SK-N-SH (cell line): ENCODE measurements around the gene RNF8. TPM values are rescaled to one million over a fixed set of nuclear protein-coding genes. Genes with fewer than 3 reads are reported as not detected.

ENCODE experiments used
- CTCF ChIA-PET: fragments of 300-600, 350-600 bp; formaldehyde crosslinking; extraction: SDS; loops from one replicate; lab custom pipeline; 2021; lab: Yijun Ruan, JAX
- POLR2A ChIA-PET: fragments of 350-600 bp; sonication (Branson Sonifier 250); formaldehyde crosslinking; extraction: SDS; loops from one replicate; lab custom pipeline; 2020; ENCODE audit warnings: antibody characterized with exemption, inconsistent platforms; lab: Yijun Ruan, JAX
- DNase-seq: peaks from one replicate; pipeline ENCODE4 v3.0.0; 2012
- H2AFZ ChIP-seq: fragments of 200-600 bp; sonication (generic); 2 replicates; pipeline ENCODE4 v1.8.1; 2016; ENCODE audit warnings: antibody characterized with exemption, mild to moderate bottlenecking, low read depth
- H3F3A ChIP-seq: fragments of 200-600 bp; sonication (generic); replicated peaks from 2 replicates; pipeline ENCODE3; 2016; ENCODE audit warnings: antibody characterized with exemption, mild to moderate bottlenecking; ENCODE audit not compliant: insufficient read depth
- H3K27ac ChIP-seq, 2 experiments: fragments of 200-500 bp in 1 of 2; fragments of 200-600 bp in 1 of 2; sonication (Bioruptor generic) in 1 of 2; sonication (generic), shearing (Covaris generic) in 1 of 2; 2 replicates each; pipeline versions ENCODE4 v1.5.1 to v1.6.1; 2014 to 2016; ENCODE audit warnings: low read depth in 2 of 2, inconsistent platforms in 1 of 2, low read length in 1 of 2, mild to moderate bottlenecking in 1 of 2, mixed read lengths in 1 of 2
- H3K27me3 ChIP-seq: fragments of 200-600 bp; sonication (generic), shearing (Covaris generic); 2 replicates; pipeline ENCODE4 v1.6.1; 2016; ENCODE audit warnings: mixed run types; ENCODE audit not compliant: insufficient read depth
- H3K36me3 ChIP-seq, 2 experiments: fragments of 200-500 bp in 1 of 2; fragments of 200-600 bp in 1 of 2; sonication (Bioruptor generic) in 1 of 2; sonication (generic) in 1 of 2; replicated peaks in 1 of 2; 2 replicates each; pipeline versions ENCODE3 to v1.5.1; 2014 to 2016; ENCODE audit warnings: low read length in 1 of 2, mild to moderate bottlenecking in 1 of 2; ENCODE audit not compliant: insufficient read depth in 2 of 2, control insufficient read depth in 1 of 2
- H3K4me1 ChIP-seq, 2 experiments: fragments of 200-500 bp in 1 of 2; fragments of 200-600 bp in 1 of 2; sonication (Bioruptor generic) in 1 of 2; sonication (generic), shearing (Covaris generic) in 1 of 2; 2 replicates each; pipeline versions ENCODE4 v1.5.1 to v1.6.1; 2014 to 2016; ENCODE audit warnings: low read depth in 1 of 2, low read length in 1 of 2, mixed run types in 1 of 2; ENCODE audit not compliant: insufficient read depth in 2 of 2, control insufficient read depth in 1 of 2
- H3K4me2 ChIP-seq: fragments of 200-600 bp; sonication (generic), shearing (Covaris generic); 2 replicates; pipeline ENCODE4 v1.6.1; 2017; ENCODE audit warnings: mixed run types
- H3K4me3 ChIP-seq, 2 experiments: fragments of 200-500 bp in 1 of 2; fragments of 200-600 bp in 1 of 2; sonication (Bioruptor generic) in 1 of 2; sonication (generic), shearing (Covaris generic) in 1 of 2; 2 replicates each; pipeline versions ENCODE4 v1.5.1 to v1.8.1; 2014 to 2016; ENCODE audit warnings: low read depth in 2 of 2, inconsistent platforms in 1 of 2, low read length in 1 of 2, mild to moderate bottlenecking in 1 of 2, mixed read lengths in 1 of 2, moderate library complexity in 1 of 2
- H3K79me2 ChIP-seq: fragments of 200-600 bp; sonication (generic); 2 replicates; pipeline ENCODE4 v1.8.1; 2017; ENCODE audit warnings: mild to moderate bottlenecking; ENCODE audit not compliant: insufficient read depth
- H3K9ac ChIP-seq: fragments of 200-600 bp; sonication (generic); 2 replicates; pipeline ENCODE4 v1.6.1; 2017; ENCODE audit warnings: mixed run types
- H3K9me2 ChIP-seq: fragments of 200-600 bp; sonication (generic); 2 replicates; pipeline ENCODE4 v1.6.1; 2017; ENCODE audit warnings: mixed run types
- H3K9me3 ChIP-seq: fragments of 200-600 bp; sonication (generic); 2 replicates; pipeline ENCODE4 v1.6.1; 2017; ENCODE audit warnings: mixed run types, mild to moderate bottlenecking, moderate library complexity
- H4K20me1 ChIP-seq: fragments of 200-600 bp; sonication (generic); 2 replicates; pipeline ENCODE4 v1.6.1; 2017; ENCODE audit warnings: mild to moderate bottlenecking, mixed run types; ENCODE audit not compliant: insufficient read depth
- CTCF ChIP-seq: fragments of 200-600 bp; sonication (generic); IDR thresholded peaks from 2 replicates; pipeline ENCODE4 v1.6.1; 2017; ENCODE audit warnings: antibody characterized with exemption, mild to moderate bottlenecking, moderate library complexity
- EP300 ChIP-seq, 2 experiments: IDR thresholded peaks; 2 replicates each; pipeline versions ENCODE4 v1.4.0 to v1.6.1; 2012; ENCODE audit warnings: borderline replicate concordance in 1 of 2, low read depth in 1 of 2, low read length in 1 of 2
- FOXJ3 ChIP-seq: sonication (generic); formaldehyde crosslinking; IDR thresholded peaks from 2 replicates; pipeline ENCODE4 v1.5.1; 2020; ENCODE audit warnings: mild to moderate bottlenecking, missing genetic modification reagents
- FOXM1 ChIP-seq: IDR thresholded peaks from 2 replicates; pipeline ENCODE4 v1.4.0; 2012; ENCODE audit warnings: low read depth, mild to moderate bottlenecking
- GABPA ChIP-seq: IDR thresholded peaks from 2 replicates; pipeline ENCODE4 v1.4.0; 2012; ENCODE audit warnings: low read depth, mild to moderate bottlenecking
- JUND ChIP-seq: IDR thresholded peaks from 2 replicates; pipeline ENCODE4 v1.4.0; 2012
- MEF2A ChIP-seq: IDR thresholded peaks from 2 replicates; pipeline ENCODE4 v1.4.0; 2012; ENCODE audit warnings: low read depth, borderline replicate concordance
- NFIC ChIP-seq: IDR thresholded peaks from 2 replicates; pipeline ENCODE4 v1.4.0; 2012; ENCODE audit warnings: borderline replicate concordance
- PBX3 ChIP-seq: IDR thresholded peaks from 2 replicates; pipeline ENCODE4; 2012
- POLR2AphosphoS5 ChIP-seq: IDR thresholded peaks from 2 replicates; pipeline ENCODE4 v1.6.1; 2012; ENCODE audit warnings: low read depth, low read length
- RAD21 ChIP-seq: IDR thresholded peaks from 2 replicates; pipeline ENCODE4 v1.6.1; 2012; ENCODE audit warnings: mild to moderate bottlenecking, low read length
- REST ChIP-seq: IDR thresholded peaks from 2 replicates; pipeline ENCODE4 v1.6.1; 2012; ENCODE audit warnings: mild to moderate bottlenecking, low read depth, low read length, moderate library complexity
- SIN3A ChIP-seq: IDR thresholded peaks from 2 replicates; pipeline ENCODE4 v1.6.1; 2012; ENCODE audit warnings: low read depth, mild to moderate bottlenecking, low read length, moderate library complexity, borderline replicate concordance
- USF1 ChIP-seq: IDR thresholded peaks from 2 replicates; pipeline ENCODE4 v1.4.0; 2012; ENCODE audit warnings: low read depth, borderline replicate concordance
- ZBTB33 ChIP-seq: IDR thresholded peaks from 2 replicates; pipeline ENCODE4 v1.4.0; 2012; ENCODE audit warnings: low read depth, borderline replicate concordance
- WGBS: methylation state at CpG from one replicate; pipeline ENCODE4 v1.1.6; 2017; ENCODE audit warnings: low lambda C conversion rate; 5-methylcytosine and 5-hydroxymethylcytosine counted together
- polyA plus RNA-seq, 3 experiments: library from polyadenylated mRNA; depleted of rRNA; stranded (reverse); fragments of >200 nt; gene quantifications; 2 replicates each; pipeline ENCODE4 v1.2.3, GENCODE V29; 2012

RNF8 gene
- polyA plus RNA-seq, 1 of the 3 experiments (the other 2 are of a cell fraction), result 21.7 TPM

GRCh38 chr6:37305841-37306425 lies 47.9 kb upstream of the RNF8 start:
- no peak for DNase-seq
- 100% methylated on average over 4 of the region's 4 CpGs for WGBS
- POLR2A ChIA-PET, result no interaction called here

More at GRCh38 chr6:37305841-37306425, 47.9 kb upstream of the RNF8 start:
- H2AFZ ChIP-seq, result no peak overlapping the region
- no peaks in the 10 kb centered on the region for H3K79me2 ChIP-seq
- peaks cover 10 to 30% of the 10 kb centered on the region in 2 experiments for H3K36me3 ChIP-seq
- no peaks in the 10 kb centered on the region for H3K27me3 ChIP-seq
- no peaks in the 10 kb centered on the region for H3K9me3 ChIP-seq
- TF ChIP-seq POLR2AphosphoS5 (no peak), PBX3 (no peak), REST (no peak), CTCF (no peak), MEF2A (no peak), NFIC (no peak), RAD21 (no peak), FOXM1 (no peak), USF1 (no peak), EP300 (IDR thresholded peaks at IDR 0.05; ENCODE audit: borderline replicate concordance in 1 of 2, low read depth in 1 of 2, low read length in 1 of 2) (no peak), FOXJ3 (no peak), GABPA (no peak), ZBTB33 (no peak), JUND (no peak), SIN3A (no peak)
- H3K4me2 ChIP-seq, result no peak overlapping the region
- peaks cover 2 to 13% of the 10 kb centered on the region in 2 experiments for H3K4me1 ChIP-seq
- H3K9me2 ChIP-seq, result no peaks in the 10 kb centered on the region
- H3F3A ChIP-seq, result peaks cover 2% of the 10 kb centered on the region
- CTCF ChIA-PET, result interaction anchor here (0.5 to 5.9 kb wide), 2 partner anchors 8 to 48 kb away, joined by 3 to 43 read pairs; no protein-coding TSS in a partner anchor
- no peak overlapping the region for H3K27ac ChIP-seq
- H4K20me1 ChIP-seq, result no peaks in the 10 kb centered on the region
- no peak overlapping the region for H3K4me3 ChIP-seq
- H3K9ac ChIP-seq, result no peak overlapping the region
